Activated effector memory CD4-positive, alpha-beta T cell treated with anti-CD3 and anti-CD28 coated beads, Interleukin-2, amount 50 U/mL, for 16 hours (primary cell): ENCODE results near the gene NR2E3.

Experiments used
- DNase-seq: peaks from one replicate; pipeline ENCODE4 v3.0.0-alpha.2; 2020

The NR2E3 gene

GRCh38 chr15:71810256-71811035, at the start of gene NR2E3:
Gene NR2E3, plus strand, starts transcription at chr15:71810554. Its CDS starts 190 bp downstream, at chr15:71810744.
- DNase-seq = no peak

GRCh38 chr15:71760852-71761251, 49.5 kb upstream of the NR2E3 start:
- DNase-seq = no peak

GRCh38 chr15:71761649-71762048, 48.7 kb upstream of the NR2E3 start:
- DNase-seq = no peak

- no peak for DNase-seq
Observed at GRCh38 chr15:71768184-71768583, 42.2 kb upstream of the NR2E3 start.

GRCh38 chr15:71773206-71773859, 37.0 kb upstream of the NR2E3 start:
- no peak for DNase-seq

GRCh38 chr15:71775856-71776255, 34.5 kb upstream of the NR2E3 start:
- no peak for DNase-seq

- no peak for DNase-seq
Observed at GRCh38 chr15:71776304-71776703, 34.0 kb upstream of the NR2E3 start.

- DNase-seq = no peak
Observed at GRCh38 chr15:71777216-71777943, 33.0 kb upstream of the NR2E3 start.

- no peak for DNase-seq
Observed at GRCh38 chr15:71779073-71779797, 31.1 kb upstream of the NR2E3 start.

GRCh38 chr15:71780115-71780976, 30.0 kb upstream of the NR2E3 start:
- peak; percentile 71 for DNase-seq

GRCh38 chr15:71781179-71781964, 29.0 kb upstream of the NR2E3 start:
- no peak for DNase-seq

GRCh38 chr15:71781965-71782265, 28.4 kb upstream of the NR2E3 start:
- no peak for DNase-seq

GRCh38 chr15:71782422-71783165, 27.8 kb upstream of the NR2E3 start:
- DNase-seq = no peak

- peak; percentile 65 for DNase-seq
Observed at GRCh38 chr15:71784719-71785118, 25.6 kb upstream of the NR2E3 start.

- no peak for DNase-seq
Observed at GRCh38 chr15:71785996-71786395, 24.4 kb upstream of the NR2E3 start.

GRCh38 chr15:71786673-71787072, 23.7 kb upstream of the NR2E3 start:
- DNase-seq = no peak

- DNase-seq = no peak
Observed at GRCh38 chr15:71788646-71789579, 21.4 kb upstream of the NR2E3 start.

GRCh38 chr15:71789616-71790015, 20.7 kb upstream of the NR2E3 start:
- no peak for DNase-seq

- DNase-seq = no peak
Observed at GRCh38 chr15:71790081-71790480, 20.3 kb upstream of the NR2E3 start.

- no peak for DNase-seq
Observed at GRCh38 chr15:71791975-71792374, 18.4 kb upstream of the NR2E3 start.
